Mucosa of rectum (tissue), 2 donors: ENCODE measurements around the gene DOC2B.

ENCODE experiments used
- H3K27ac ChIP-seq, 2 donors: one replicate each; pipeline ENCODE4 v1.7.0; 2013; ENCODE audit warnings: inconsistent platforms in 2 of 2, low read depth in 2 of 2, low read length in 2 of 2
- H3K27me3 ChIP-seq, 2 donors: one replicate each; pipeline ENCODE4 v1.7.0; 2013; ENCODE audit warnings: low read length in 2 of 2; ENCODE audit not compliant: control insufficient read depth in 2 of 2, insufficient read depth in 2 of 2
- H3K36me3 ChIP-seq, 2 donors: one replicate each; pipeline ENCODE4 v1.7.0; 2013; ENCODE audit warnings: low read length in 2 of 2; ENCODE audit not compliant: control insufficient read depth in 2 of 2, insufficient read depth in 2 of 2
- H3K4me1 ChIP-seq, 2 donors: one replicate each; pipeline ENCODE4 v1.7.0; 2013; ENCODE audit warnings: low read length in 2 of 2, mild to moderate bottlenecking in 1 of 2; ENCODE audit not compliant: control insufficient read depth in 2 of 2, insufficient read depth in 2 of 2
- H3K4me3 ChIP-seq, 2 donors: one replicate each; pipeline ENCODE4 v1.7.0; 2013; ENCODE audit warnings: low read length in 2 of 2
- H3K9ac ChIP-seq, 2 donors: one replicate each; pipeline ENCODE4 v1.7.0; 2013; ENCODE audit warnings: low read length in 2 of 2, low read depth in 1 of 2, mild to moderate bottlenecking in 1 of 2
- H3K9me3 ChIP-seq, 2 donors: one replicate each; pipeline ENCODE4 v1.7.0; 2013; ENCODE audit warnings: low read length in 2 of 2; ENCODE audit not compliant: control insufficient read depth in 2 of 2
- donor health status: healthy.
- donor health status: Normal muscosa, but diverticular disease.

DOC2B gene

DNA sequence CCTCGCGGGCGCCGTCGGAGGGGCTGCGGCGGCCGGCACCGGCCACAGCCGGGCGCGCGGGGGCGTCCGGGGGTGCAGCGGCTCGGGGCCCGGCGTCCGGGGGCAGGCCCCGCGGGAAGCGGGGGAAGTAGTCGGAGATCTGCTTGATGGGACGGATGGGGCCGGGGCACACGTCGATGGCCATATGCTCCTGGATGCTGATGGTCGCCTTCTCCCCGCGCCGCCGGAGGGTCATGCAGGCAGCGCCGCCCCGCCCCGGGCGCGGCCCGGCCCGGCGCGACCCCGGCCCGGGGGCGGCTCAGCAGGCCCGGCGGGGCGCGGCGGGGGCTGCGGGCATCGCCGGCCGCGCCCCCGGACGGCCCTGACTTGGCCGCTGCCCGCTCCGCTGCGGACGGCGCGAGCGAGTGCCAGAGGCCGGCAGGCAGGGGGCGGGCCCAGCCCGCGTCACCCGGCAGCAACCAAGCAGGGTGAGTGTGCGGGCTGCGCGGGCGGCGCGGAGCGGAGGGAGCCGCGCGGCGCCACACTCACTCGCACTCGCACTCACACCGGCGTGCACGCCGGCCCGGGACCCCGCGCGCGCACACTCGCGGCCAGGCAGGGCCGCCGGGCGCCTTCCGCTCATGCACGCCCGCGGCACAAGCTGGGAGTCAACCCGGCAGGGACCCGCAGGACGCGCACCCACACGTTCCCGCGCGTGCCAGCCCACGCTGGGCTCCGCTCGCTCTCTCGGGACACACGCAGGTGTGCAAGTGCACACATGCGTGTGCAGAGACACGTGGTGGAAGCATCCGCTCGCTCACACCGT, at the start of gene DOC2B:
DOC2B (minus strand) TSS at position 406 of the 805 bp plus-strand sequence; CDS start at position 235, 171 bp downstream.
- no peaks in the 10 kb centered on the region for H3K9me3 ChIP-seq
- peaks cover 0 to 4% of the 10 kb centered on the region in 2 donors for H3K4me1 ChIP-seq
- H3K27ac ChIP-seq = no peak within 1 kb of the TSS
- peaks cover 25 to 36% of the 10 kb centered on the region in 2 donors for H3K27me3 ChIP-seq
- no peaks in the 10 kb centered on the region for H3K36me3 ChIP-seq
- peak within 1 kb of the TSS; percentile 33 to 36 for H3K4me3 ChIP-seq
- H3K9ac ChIP-seq = peak within 1 kb of the TSS in 1 of 2 donors; percentile 3

GRCh38 chr17:230395-230770, 48.9 kb upstream of the DOC2B start:
- Histone ChIP-seq H3K9me3 (no peaks in the 10 kb centered on the region), H3K27ac (no peak overlapping the region), H3K4me3 (no peak overlapping the region), H3K36me3 (no peaks in the 10 kb centered on the region), H3K27me3 (no peaks in the 10 kb centered on the region), H3K4me1 (peaks cover 4 to 22% of the 10 kb centered on the region in 2 donors), H3K9ac (no peak overlapping the region)

- H3K36me3 ChIP-seq = no peaks in the 10 kb centered on the region
- H3K27ac ChIP-seq = no peak overlapping the region
- H3K9me3 ChIP-seq = no peaks in the 10 kb centered on the region
- peaks cover 4 to 20% of the 10 kb centered on the region in 2 donors for H3K4me1 ChIP-seq
- no peaks in the 10 kb centered on the region for H3K27me3 ChIP-seq
- H3K9ac ChIP-seq = no peak overlapping the region
- no peak overlapping the region for H3K4me3 ChIP-seq
Measured at GRCh38 chr17:229709-230394, 48.4 kb upstream of the DOC2B start.

DNA sequence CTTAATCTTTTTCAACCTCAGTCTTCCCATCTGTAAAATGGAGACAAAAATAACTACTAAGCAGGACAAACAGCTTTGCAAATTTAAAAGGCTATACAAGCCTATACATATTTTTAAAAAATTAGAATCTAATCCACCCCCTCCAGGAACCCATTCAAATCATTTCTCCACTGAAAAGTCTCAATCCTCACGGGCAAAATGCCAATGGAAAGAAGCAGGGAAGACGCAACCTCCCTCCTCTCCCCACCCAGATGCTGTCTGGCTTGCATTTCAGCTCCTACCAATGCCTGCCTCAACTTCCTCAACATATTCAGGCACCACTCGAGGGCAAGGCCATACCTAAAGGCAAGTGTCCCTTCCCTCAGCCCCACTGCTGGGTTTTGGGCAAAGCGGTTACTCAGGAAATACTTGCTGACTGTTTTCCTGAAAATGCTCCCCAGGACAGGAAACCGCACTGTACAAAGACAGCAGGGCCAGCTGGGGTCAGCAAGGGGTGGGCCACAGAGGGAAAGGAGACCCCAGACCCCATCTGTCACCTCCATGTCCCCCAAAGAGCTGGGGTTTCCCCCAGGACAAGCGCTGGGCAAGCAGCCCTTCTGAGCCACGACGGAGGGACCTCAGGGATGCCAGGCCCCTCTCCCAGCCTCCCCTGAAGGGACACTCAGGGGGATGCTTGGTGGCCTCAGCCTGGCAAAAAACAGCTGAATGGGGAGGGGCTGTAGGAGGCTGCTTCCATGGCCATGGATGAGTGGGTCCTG, 47.7 kb upstream of the DOC2B start:
- Histone ChIP-seq H3K9ac (no peak overlapping the region), H3K4me3 (no peak overlapping the region), H3K9me3 (no peaks in the 10 kb centered on the region), H3K27me3 (no peaks in the 10 kb centered on the region), H3K36me3 (no peaks in the 10 kb centered on the region), H3K4me1 (peaks cover 4 to 13% of the 10 kb centered on the region in 2 donors), H3K27ac (no peak overlapping the region)

DNA sequence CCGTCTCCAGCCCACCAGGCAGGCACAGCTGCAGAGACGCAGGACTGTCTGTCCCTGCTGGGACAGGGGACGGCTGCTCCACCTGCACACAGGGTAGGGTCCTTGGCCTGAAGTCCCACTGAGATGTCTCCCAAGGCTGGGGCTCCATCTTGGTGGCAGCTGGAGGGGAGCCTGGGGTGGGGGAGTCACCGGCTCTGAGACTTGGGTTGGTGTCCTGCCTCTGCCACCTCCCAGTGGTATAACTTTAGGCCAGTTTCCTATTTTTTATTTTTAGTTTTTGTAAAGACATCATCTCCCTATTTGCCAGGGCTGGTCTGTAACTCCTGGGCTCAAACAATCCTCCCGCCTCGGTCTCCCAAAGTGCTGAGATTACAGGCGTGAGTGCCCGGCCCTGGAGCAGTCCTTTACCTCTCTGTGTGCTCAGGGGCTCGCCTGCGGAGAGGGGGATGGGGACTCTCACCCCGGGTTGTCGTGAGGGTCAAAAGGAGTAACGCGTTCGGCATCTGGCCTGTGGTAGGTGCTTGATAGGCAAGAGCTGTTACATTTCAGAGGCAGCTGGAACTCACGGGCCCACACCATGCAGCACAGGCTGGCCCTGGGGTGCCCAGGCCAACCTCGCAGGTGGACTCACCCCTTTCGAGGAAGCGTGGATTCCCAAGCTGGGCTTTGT, 46.6 kb upstream of the DOC2B start:
- Histone ChIP-seq H3K4me1 (peaks cover under 1 to 6% of the 10 kb centered on the region in 2 donors), H3K27me3 (no peaks in the 10 kb centered on the region), H3K4me3 (no peak overlapping the region), H3K9ac (no peak overlapping the region), H3K27ac (no peak overlapping the region), H3K36me3 (no peaks in the 10 kb centered on the region), H3K9me3 (no peaks in the 10 kb centered on the region)

- no peaks in the 10 kb centered on the region for H3K36me3 ChIP-seq
- no peak overlapping the region for H3K27ac ChIP-seq
- no peaks in the 10 kb centered on the region for H3K9me3 ChIP-seq
- no peaks in the 10 kb centered on the region for H3K4me1 ChIP-seq
- H3K27me3 ChIP-seq = no peaks in the 10 kb centered on the region
- no peak overlapping the region for H3K4me3 ChIP-seq
- no peak overlapping the region for H3K9ac ChIP-seq
Measured at GRCh38 chr17:227078-227945, 45.9 kb upstream of the DOC2B start.

- Histone ChIP-seq H3K27me3 (no peaks in the 10 kb centered on the region), H3K4me1 (no peaks in the 10 kb centered on the region), H3K9ac (no peak overlapping the region), H3K4me3 (no peak overlapping the region), H3K9me3 (no peaks in the 10 kb centered on the region), H3K36me3 (no peaks in the 10 kb centered on the region), H3K27ac (no peak overlapping the region)
Measured at GRCh38 chr17:226108-227077, 44.9 kb upstream of the DOC2B start.

DNA sequence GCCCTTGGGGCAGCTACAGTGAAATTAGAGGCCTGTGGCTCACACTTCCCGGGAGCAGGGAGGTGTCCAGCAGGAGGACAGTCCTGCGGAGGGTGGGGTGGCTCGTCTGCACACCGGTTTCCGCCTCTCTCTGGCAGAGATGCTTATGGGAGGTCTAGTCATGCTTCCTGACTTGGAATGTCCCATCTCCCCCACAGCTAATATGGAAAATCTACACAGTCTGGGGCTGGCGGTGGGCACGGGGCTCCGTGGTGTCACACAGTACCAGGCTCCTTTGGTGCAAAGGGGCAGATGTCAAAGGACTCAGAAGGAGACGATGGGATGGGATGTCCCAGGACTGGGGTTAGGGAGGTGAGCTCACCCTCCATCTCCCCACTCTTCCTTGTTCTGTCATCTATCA, 44.1 kb upstream of the DOC2B start:
- Histone ChIP-seq H3K4me3 (no peak overlapping the region), H3K9ac (no peak overlapping the region), H3K9me3 (no peaks in the 10 kb centered on the region), H3K36me3 (no peaks in the 10 kb centered on the region), H3K4me1 (no peaks in the 10 kb centered on the region), H3K27me3 (no peaks in the 10 kb centered on the region), H3K27ac (no peak overlapping the region)
